PC-9 (cell line): ENCODE data around the gene RABL2A.
"Not testable (repeated sequence)": the region's sequence is repeated elsewhere in the genome, so short reads cannot be mapped to it uniquely, and the experiment has no call there.

Source experiments
- EZH2 ChIP-seq: fragments of 200-600 bp; sonication (generic); IDR thresholded peaks from 2 replicates; pipeline ENCODE4 v1.8.0; 2017; ENCODE audit warnings: antibody characterized with exemption, low read depth
- TF ChIP-seq, protein P1 (sequence below): fragments of 200-600 bp; sonication (generic); conservative IDR thresholded peaks from 2 replicates; pipeline ENCODE4 v1.6.1; 2017; ENCODE audit warnings: mixed run types, antibody characterized with exemption, mild to moderate bottlenecking, moderate library complexity

GRCh38 chr2:113664761-113665533 lies 37.9 kb downstream of the RABL2A start:
- TF ChIP-seq, protein P1, sequence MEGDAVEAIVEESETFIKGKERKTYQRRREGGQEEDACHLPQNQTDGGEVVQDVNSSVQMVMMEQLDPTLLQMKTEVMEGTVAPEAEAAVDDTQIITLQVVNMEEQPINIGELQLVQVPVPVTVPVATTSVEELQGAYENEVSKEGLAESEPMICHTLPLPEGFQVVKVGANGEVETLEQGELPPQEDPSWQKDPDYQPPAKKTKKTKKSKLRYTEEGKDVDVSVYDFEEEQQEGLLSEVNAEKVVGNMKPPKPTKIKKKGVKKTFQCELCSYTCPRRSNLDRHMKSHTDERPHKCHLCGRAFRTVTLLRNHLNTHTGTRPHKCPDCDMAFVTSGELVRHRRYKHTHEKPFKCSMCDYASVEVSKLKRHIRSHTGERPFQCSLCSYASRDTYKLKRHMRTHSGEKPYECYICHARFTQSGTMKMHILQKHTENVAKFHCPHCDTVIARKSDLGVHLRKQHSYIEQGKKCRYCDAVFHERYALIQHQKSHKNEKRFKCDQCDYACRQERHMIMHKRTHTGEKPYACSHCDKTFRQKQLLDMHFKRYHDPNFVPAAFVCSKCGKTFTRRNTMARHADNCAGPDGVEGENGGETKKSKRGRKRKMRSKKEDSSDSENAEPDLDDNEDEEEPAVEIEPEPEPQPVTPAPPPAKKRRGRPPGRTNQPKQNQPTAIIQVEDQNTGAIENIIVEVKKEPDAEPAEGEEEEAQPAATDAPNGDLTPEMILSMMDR = not testable (repeated sequence)
- TF ChIP-seq EZH2 = not testable (repeated sequence)
